Endothelial cell of umbilical vein (primary cell): ENCODE data around the gene SRPK2.

ENCODE experiments used
- CTCF ChIP-seq, 2 donors: IDR thresholded peaks; 1 replicate in 1 of 2; 2 replicates in 1 of 2; pipeline ENCODE4 v1.5.1; 2011; ENCODE audit warnings: low read length in 2 of 2, mild to moderate bottlenecking in 2 of 2, moderate library complexity in 2 of 2, control low read depth in 1 of 2, inconsistent platforms in 1 of 2, low read depth in 1 of 2; ENCODE audit not compliant: insufficient read depth in 1 of 2; ENCODE audit errors: extremely low read depth in 1 of 2
- EZH2 ChIP-seq: IDR thresholded peaks from 2 replicates; pipeline ENCODE4 v1.6.1; 2012; ENCODE audit warnings: borderline replicate concordance, low read depth, mild to moderate bottlenecking, moderate library complexity, low read length, inconsistent platforms; ENCODE audit not compliant: severe bottlenecking
- POLR2A ChIP-seq: IDR thresholded peaks from 2 replicates; pipeline ENCODE4 v1.6.1; 2012; ENCODE audit warnings: low read depth, mild to moderate bottlenecking, control low read depth, low read length

DNA sequence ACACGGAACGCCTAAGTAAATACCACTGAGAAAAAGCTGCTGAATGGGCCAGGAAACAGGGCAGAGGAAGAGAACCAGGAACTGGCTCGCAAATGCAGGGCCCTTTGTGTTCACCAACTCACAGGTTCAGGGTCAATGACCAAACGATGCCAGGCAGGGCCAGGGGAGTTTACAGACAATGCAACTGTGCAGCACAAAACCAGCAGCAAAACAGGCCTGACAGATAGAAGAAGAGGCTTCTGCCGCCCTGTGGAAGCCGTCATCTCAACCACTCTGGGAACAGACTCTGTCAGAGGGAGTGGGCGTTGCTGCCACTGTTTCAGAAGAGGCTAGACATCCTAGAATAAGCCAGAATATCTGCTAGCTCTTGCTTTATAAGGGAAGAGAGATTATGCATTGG is 256.8 kb downstream of the SRPK2 start:
- TF ChIP-seq CTCF (IDR thresholded peaks at IDR 0.05; ENCODE audit: extremely low read depth in 1 of 2, insufficient read depth in 1 of 2, low read depth in 1 of 2, low read length in 2 of 2) (no peak), EZH2 (no peak), POLR2A (no peak)
